ENCODE measurements around the gene ZBED2.
"Not testable (repeated sequence)": the region's sequence is repeated elsewhere in the genome, so short reads cannot be mapped to it uniquely, and the experiment has no call there.

ZBED2 gene

GRCh38 chr3:111571282-111571681 lies 23.9 kb downstream of the ZBED2 start:
- DNase-seq (ENCODE audit: low read depth): no peak

GRCh38 chr3:111570404-111571030 lies 24.6 kb downstream of the ZBED2 start:
- no peak for DNase-seq (ENCODE audit: low read depth)

GRCh38 chr3:111568911-111569310 lies 26.2 kb downstream of the ZBED2 start:
- DNase-seq (ENCODE audit: low read depth): no peak

- no peak for DNase-seq (ENCODE audit: low read depth)
These were observed 26.8 kb downstream of the ZBED2 start for GRCh38 chr3:111568355-111568754.

GRCh38 chr3:111566844-111567243 lies 28.3 kb downstream of the ZBED2 start:
- DNase-seq (ENCODE audit: low read depth): no peak

- not testable (repeated sequence) for DNase-seq (ENCODE audit: low read depth)
These were observed 33.2 kb downstream of the ZBED2 start for GRCh38 chr3:111561902-111562301.

GRCh38 chr3:111548756-111549155 lies 46.4 kb downstream of the ZBED2 start:
- no peak for DNase-seq (ENCODE audit: low read depth)

- no peak for DNase-seq (ENCODE audit: low read depth)
These were observed 47.1 kb downstream of the ZBED2 start for GRCh38 chr3:111548092-111548491.

GRCh38 chr3:111547631-111548030 lies 47.5 kb downstream of the ZBED2 start:
- DNase-seq (ENCODE audit: low read depth): no peak

- DNase-seq (ENCODE audit: low read depth): no peak
These were observed 49.8 kb downstream of the ZBED2 start for GRCh38 chr3:111545349-111545748.
